ENCODE data around the gene NRGN. TPM values are rescaled to one million over a fixed set of nuclear protein-coding genes. Genes with fewer than 3 reads are reported as not detected.

NRGN gene
- polyA plus RNA-seq, 1 experiment: 3.4 TPM

DNA sequence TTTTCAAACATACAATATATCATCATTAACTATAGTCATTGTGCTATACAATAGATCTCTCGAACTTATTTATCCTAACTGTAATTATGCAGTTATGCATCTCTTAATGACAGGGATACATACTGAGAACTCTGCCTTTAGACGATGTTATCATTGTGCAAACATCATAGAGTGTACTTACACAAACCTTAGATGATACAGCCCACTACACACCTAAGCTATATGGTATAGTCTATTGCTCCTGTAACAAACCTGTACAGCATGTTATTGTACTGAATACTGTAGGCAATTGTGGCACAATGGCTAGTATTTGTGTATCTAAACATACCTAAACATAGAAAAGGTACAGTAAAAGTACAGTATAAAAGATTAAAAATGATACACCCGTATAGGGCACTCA lies 27.4 kb upstream of the NRGN start:
- Histone ChIP-seq H3K9me3 (ENCODE audit: control insufficient read depth, insufficient read depth, low read length) (peaks cover 7% of the 10 kb centered on the region), H3K4me3 (ENCODE audit: low read depth, low read length) (no peak overlapping the region), H3K27ac (ENCODE audit: low read depth, low read length) (no peak overlapping the region), H3K27me3 (ENCODE audit: control insufficient read depth, insufficient read depth, low read length) (peaks cover 10% of the 10 kb centered on the region)
- CTCF ChIA-PET: no interaction called here
- no peak for DNase-seq (ENCODE audit: low read depth, low spot score)
- POLR2A ChIA-PET: no interaction called here
- TF ChIP-seq, protein P1, sequence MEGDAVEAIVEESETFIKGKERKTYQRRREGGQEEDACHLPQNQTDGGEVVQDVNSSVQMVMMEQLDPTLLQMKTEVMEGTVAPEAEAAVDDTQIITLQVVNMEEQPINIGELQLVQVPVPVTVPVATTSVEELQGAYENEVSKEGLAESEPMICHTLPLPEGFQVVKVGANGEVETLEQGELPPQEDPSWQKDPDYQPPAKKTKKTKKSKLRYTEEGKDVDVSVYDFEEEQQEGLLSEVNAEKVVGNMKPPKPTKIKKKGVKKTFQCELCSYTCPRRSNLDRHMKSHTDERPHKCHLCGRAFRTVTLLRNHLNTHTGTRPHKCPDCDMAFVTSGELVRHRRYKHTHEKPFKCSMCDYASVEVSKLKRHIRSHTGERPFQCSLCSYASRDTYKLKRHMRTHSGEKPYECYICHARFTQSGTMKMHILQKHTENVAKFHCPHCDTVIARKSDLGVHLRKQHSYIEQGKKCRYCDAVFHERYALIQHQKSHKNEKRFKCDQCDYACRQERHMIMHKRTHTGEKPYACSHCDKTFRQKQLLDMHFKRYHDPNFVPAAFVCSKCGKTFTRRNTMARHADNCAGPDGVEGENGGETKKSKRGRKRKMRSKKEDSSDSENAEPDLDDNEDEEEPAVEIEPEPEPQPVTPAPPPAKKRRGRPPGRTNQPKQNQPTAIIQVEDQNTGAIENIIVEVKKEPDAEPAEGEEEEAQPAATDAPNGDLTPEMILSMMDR (IDR thresholded peaks at IDR 0.05; ENCODE audit: low read depth, low read length): no peak

DNA sequence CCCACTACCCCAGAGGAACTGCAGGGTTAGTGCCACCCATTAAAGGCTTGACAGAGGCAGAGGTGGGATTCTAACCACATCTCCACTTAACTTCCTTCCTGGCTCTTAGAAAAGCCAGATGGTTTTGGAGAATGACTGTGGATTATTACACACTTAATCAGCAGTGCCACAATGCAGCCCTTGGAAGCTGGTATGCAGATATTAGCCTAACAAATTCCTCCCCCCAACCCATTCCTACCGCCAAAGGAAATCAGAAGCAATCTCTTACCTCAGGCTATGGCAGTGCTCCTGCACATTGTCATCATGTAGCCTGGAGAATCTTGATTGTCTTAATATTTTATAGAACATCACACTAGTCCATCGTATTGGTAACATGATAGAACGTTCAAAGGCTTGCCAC lies 23.2 kb upstream of the NRGN start:
- Histone ChIP-seq H3K27ac (ENCODE audit: low read depth, low read length) (no peak overlapping the region), H3K4me3 (ENCODE audit: low read depth, low read length) (no peak overlapping the region), H3K9me3 (ENCODE audit: control insufficient read depth, insufficient read depth, low read length) (no peaks in the 10 kb centered on the region), H3K27me3 (ENCODE audit: control insufficient read depth, insufficient read depth, low read length) (peaks cover 37% of the 10 kb centered on the region)
- ChIA-PET POLR2A (no interaction called here), CTCF (interaction anchor here (0.6 to 1.2 kb wide), 3 partner anchors 72 to 95 kb away, joined by 3 to 6 read pairs (median 4); no protein-coding TSS in a partner anchor)
- TF ChIP-seq, protein P1 (IDR thresholded peaks at IDR 0.05; ENCODE audit: low read depth, low read length): no peak
- DNase-seq (ENCODE audit: low read depth, low spot score): no peak

DNA sequence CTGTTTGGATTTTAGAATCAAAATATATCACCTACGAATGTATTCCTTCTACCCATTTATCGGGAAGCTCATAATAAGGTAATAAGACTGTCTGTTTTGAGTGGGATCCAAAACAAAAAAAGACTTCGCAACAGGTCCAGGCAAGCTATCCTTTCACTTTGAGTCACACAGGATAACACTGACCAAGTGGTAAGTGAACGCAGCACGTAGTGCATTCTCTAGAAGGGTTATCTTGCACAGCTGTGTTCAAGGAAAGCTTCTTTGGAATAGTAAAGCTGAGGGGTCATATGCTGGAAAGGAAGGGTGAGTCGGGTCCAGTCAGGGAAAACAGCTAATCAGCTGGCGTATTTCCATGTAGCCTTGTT lies 22.3 kb upstream of the NRGN start:
- Histone ChIP-seq H3K27me3 (ENCODE audit: control insufficient read depth, insufficient read depth, low read length) (peaks cover 43% of the 10 kb centered on the region), H3K4me3 (ENCODE audit: low read depth, low read length) (no peak overlapping the region; the same call in 1 of the 2 replicates), H3K9me3 (ENCODE audit: control insufficient read depth, insufficient read depth, low read length) (no peaks in the 10 kb centered on the region), H3K27ac (ENCODE audit: low read depth, low read length) (no peak overlapping the region)
- TF ChIP-seq, protein P1 (IDR thresholded peaks at IDR 0.05; ENCODE audit: low read depth, low read length): no peak
- POLR2A ChIA-PET: interaction anchor here (1.2 kb wide), 2 partner anchors 38 to 159 kb away, joined by 3 read pairs; no protein-coding TSS in a partner anchor
- CTCF ChIA-PET: interaction anchor here (0.6 to 1.2 kb wide), 5 partner anchors 45 to 719 kb away, joined by 3 to 8 read pairs (median 4); no protein-coding TSS in a partner anchor
- DNase-seq (ENCODE audit: low read depth, low spot score): no peak

DNA sequence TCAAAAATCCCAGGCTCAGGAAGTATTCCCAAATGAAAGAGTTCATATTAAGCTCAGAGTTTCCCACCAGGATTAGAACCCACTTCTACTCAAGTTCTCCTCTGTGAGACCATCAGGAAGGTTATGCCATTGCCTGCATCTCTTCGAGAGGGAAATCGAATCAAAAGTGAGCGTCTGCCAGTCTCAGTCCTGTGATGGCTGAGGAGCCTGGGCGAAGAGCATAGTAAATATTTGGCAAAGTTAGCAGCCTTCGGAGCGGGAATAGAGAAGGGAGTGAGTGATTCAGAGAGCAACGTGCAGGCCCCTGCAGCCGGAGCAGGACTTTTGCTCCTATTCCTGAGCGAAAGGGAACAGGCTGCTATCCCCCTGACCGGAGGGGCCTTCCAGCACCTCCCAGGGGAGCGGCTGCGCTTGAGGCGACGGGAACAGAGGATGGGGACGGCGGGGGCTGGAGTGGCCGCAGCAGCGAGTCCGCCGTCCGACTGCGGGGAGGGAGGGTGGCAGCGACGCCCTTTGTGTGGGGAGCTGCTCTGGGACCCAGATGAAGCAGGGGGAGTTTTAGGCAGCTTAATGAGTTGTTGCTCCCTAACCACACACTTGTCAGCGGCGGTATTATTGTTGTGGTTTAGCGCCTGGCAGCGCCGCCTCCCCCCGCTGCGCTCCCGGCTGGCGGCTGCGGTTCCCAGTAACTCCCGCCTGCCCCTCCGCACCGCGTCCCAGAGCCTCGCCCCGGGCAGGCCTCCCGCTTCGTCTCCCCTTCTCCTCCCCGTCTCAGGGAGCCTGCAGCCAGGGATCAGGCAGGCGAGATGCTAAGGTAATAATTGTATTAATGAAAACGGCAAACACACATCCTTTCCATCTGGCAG lies 21.7 kb upstream of the NRGN start:
- DNase-seq (ENCODE audit: low read depth, low spot score): no peak
- TF ChIP-seq, protein P1 (IDR thresholded peaks at IDR 0.05; ENCODE audit: low read depth, low read length): no peak
- Histone ChIP-seq H3K27ac (ENCODE audit: low read depth, low read length) (no peak overlapping the region), H3K4me3 (ENCODE audit: low read depth, low read length) (peak overlapping the region; percentile 52), H3K27me3 (ENCODE audit: control insufficient read depth, insufficient read depth, low read length) (peaks cover 44% of the 10 kb centered on the region), H3K9me3 (ENCODE audit: control insufficient read depth, insufficient read depth, low read length) (no peaks in the 10 kb centered on the region)
- ChIA-PET POLR2A (interaction anchor here (1.2 kb wide), 2 partner anchors 38 to 158 kb away, joined by 3 read pairs; no protein-coding TSS in a partner anchor), CTCF (interaction anchor here (0.6 to 1.2 kb wide), 4 partner anchors 45 to 718 kb away, joined by 3 to 8 read pairs (median 5); no protein-coding TSS in a partner anchor)

DNA sequence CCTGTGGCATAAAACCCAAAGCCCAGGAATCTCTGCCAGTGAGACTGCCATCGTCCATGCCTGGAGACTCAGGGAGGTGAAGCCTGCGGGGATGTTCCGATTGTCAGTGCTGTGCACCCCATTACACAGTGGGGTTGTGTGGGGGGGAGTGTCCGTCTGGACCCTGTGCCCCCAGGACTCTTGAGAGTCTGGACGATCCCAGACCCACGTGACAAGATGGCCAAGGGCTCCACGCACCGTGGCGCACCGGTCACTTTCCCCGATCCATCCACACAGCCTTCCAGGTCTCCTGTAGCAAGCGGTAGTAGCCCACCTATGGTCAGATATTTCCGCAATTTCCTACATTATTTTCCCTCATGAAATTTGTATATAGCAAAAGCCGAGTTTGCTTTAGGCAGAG lies 20.9 kb upstream of the NRGN start:
- Histone ChIP-seq H3K27ac (ENCODE audit: low read depth, low read length) (no peak overlapping the region), H3K9me3 (ENCODE audit: control insufficient read depth, insufficient read depth, low read length) (no peaks in the 10 kb centered on the region), H3K27me3 (ENCODE audit: control insufficient read depth, insufficient read depth, low read length) (peaks cover 45% of the 10 kb centered on the region), H3K4me3 (ENCODE audit: low read depth, low read length) (no peak overlapping the region)
- no peak for DNase-seq (ENCODE audit: low read depth, low spot score)
- TF ChIP-seq, protein P1 (IDR thresholded peaks at IDR 0.05; ENCODE audit: low read depth, low read length): no peak
- ChIA-PET CTCF (no interaction called here), POLR2A (no interaction called here)

Measured in AG04450 (cell line).